ENCODE results near the gene CUBN.

GRCh38 chr10:17062009-17062408 lies 67.6 kb downstream of the CUBN start:
- TF ChIP-seq HINFP (tag; conservative IDR thresholded peaks at IDR 0.05; ENCODE audit: low read depth) (no peak), EZH2 (IDR thresholded peaks at IDR 0.05; ENCODE audit: borderline replicate concordance, low read depth, low read length) (no peak), CREB3 (tag; conservative IDR thresholded peaks at IDR 0.05; ENCODE audit: low read depth) (no peak)
- TF ChIP-seq, protein P1, sequence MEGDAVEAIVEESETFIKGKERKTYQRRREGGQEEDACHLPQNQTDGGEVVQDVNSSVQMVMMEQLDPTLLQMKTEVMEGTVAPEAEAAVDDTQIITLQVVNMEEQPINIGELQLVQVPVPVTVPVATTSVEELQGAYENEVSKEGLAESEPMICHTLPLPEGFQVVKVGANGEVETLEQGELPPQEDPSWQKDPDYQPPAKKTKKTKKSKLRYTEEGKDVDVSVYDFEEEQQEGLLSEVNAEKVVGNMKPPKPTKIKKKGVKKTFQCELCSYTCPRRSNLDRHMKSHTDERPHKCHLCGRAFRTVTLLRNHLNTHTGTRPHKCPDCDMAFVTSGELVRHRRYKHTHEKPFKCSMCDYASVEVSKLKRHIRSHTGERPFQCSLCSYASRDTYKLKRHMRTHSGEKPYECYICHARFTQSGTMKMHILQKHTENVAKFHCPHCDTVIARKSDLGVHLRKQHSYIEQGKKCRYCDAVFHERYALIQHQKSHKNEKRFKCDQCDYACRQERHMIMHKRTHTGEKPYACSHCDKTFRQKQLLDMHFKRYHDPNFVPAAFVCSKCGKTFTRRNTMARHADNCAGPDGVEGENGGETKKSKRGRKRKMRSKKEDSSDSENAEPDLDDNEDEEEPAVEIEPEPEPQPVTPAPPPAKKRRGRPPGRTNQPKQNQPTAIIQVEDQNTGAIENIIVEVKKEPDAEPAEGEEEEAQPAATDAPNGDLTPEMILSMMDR (IDR thresholded peaks at IDR 0.05 in 2 of 3, conservative IDR thresholded peaks at IDR 0.05 in 1 of 3; ENCODE audit: insufficient read depth in 2 of 3, low read depth in 1 of 3, low read length in 3 of 3) = no peak

All from K562 (cell line).